Heart right ventricle (tissue), 16 donors: ENCODE measurements around the gene TMPRSS9. TPM values are rescaled to one million over a fixed set of nuclear protein-coding genes. Genes with fewer than 3 reads are reported as not detected.
A peak's percentile ranks its signal among the peaks of the same experiment; 100 is the strongest.

ENCODE experiments used
- ATAC-seq, 8 donors: fragments of 200-7000 bp; cut with Tn5 transposase; one replicate each; pipeline ENCODE4 v1.9.1; 2020; ENCODE audit warnings: mild to moderate bottlenecking in 8 of 8, moderate library complexity in 8 of 8, moderate number of reproducible peaks in 1 of 8
- DNase-seq, 2 donors: peaks; one replicate each; pipeline ENCODE4 v3.0.0-alpha.2; 2020
- H3K27ac ChIP-seq, 10 donors: fragments of 200-600 bp; sonication (generic) in 2 of 10; one replicate each; pipeline versions ENCODE4 v1.5.0 to v1.8.0; 2020 to 2022; ENCODE audit warnings: mild to moderate bottlenecking in 3 of 10
- H3K27me3 ChIP-seq, 7 donors: fragments of 200-600 bp; one replicate each; pipeline ENCODE4 v1.8.0; 2021 to 2022; ENCODE audit warnings: mild to moderate bottlenecking in 2 of 7
- H3K36me3 ChIP-seq, 9 donors: fragments of 200-600 bp; sonication (generic) in 1 of 9; one replicate each; pipeline versions ENCODE4 v1.5.0 to v1.8.0; 2020 to 2022; ENCODE audit warnings: mild to moderate bottlenecking in 2 of 9
- H3K4me1 ChIP-seq, 9 donors: fragments of 200-600 bp; sonication (generic) in 1 of 9; one replicate each; pipeline versions ENCODE4 v1.5.0 to v1.8.0; 2020 to 2022; ENCODE audit warnings: mild to moderate bottlenecking in 4 of 9
- H3K4me3 ChIP-seq, 10 donors: fragments of 200-600 bp; sonication (generic) in 2 of 10; one replicate each; pipeline versions ENCODE4 v1.5.0 to v1.8.0; 2020 to 2022; ENCODE audit warnings: mild to moderate bottlenecking in 7 of 10, moderate library complexity in 2 of 10
- H3K9me3 ChIP-seq, 11 donors: fragments of 200-600 bp in 10 of 11; sonication (generic) in 2 of 11; one replicate each; pipeline versions ENCODE4 v1.5.0 to v1.8.0; 2013 to 2022; ENCODE audit warnings: mild to moderate bottlenecking in 2 of 11, control low read depth in 1 of 11, moderate library complexity in 1 of 11
- CTCF ChIP-seq, 9 donors: fragments of 200-600 bp; sonication (generic) in 2 of 9; IDR thresholded peaks; one replicate each; pipeline versions ENCODE4 v1.5.0 to v1.8.0; 2021 to 2022; ENCODE audit warnings: antibody characterized with exemption in 9 of 9, mild to moderate bottlenecking in 5 of 9, moderate library complexity in 1 of 9
- WGBS, 2 donors: extraction: QIAGEN DNeasy Blood & Tissue Kit; methylation state at CpG; one replicate each; pipeline ENCODE4 v1.1.7; 2013; ENCODE audit warnings: inconsistent platforms in 1 of 2; 5-methylcytosine and 5-hydroxymethylcytosine counted together
- intact Hi-C, 10 donors: fragments of 100-400 bp; cut with DNase I; formaldehyde crosslinking; loops; one replicate each; pipeline versions ENCODE4 v1.11.1 to v1.14.2; 2022
- polyA plus RNA-seq, 2 donors: library from polyadenylated mRNA; stranded (reverse); fragments of 200-250 nt; gene quantifications; one replicate each; pipeline ENCODE4 v1.2.3, GENCODE V29; 2013
- total RNA-seq, 10 donors: library from RNA; stranded (reverse); fragmentation: NEBNext Ultra II Directional in 3 of 10; extraction: Animal tissue kit (Norgen Biotek cat#: 25700) in 3 of 10; gene quantifications; one replicate each; pipeline versions ENCODE4 v1.2.1 to v1.2.4, GENCODE V29; 2021 to 2023
- donor health status: Arrhythmogenic right ventricular cardiomyopathy.
- donor health status: ischemic (EF 13 %, LVEDD 7.1; RV severe dilation, severe dysfunction).
- donor health status: healthy with polysubstance abuse.
- donor health status: DM: no; HTN: yes; CAD: no.
- donor health status: DM: no; HTN: no; CAD: no.
- donor health status: ischemic (EF 25% LVEDD 6.9; RV normal size, moderate dysfunction).
- donor health status: ischemic (EF 25% LVEDD 5.7; RV mildly dilated, moderate dysfunction).
- donor health status: healthy.
- donor health status: DM: yes; HTN: yes; CAD: no.
- donor health status: Ischemic cardiomyopathy.
- donor health status: ischemic (EF 35%, LVEDD 5.7; RV mildly dilated, moderate dysfunction).
- donor health status: nonischemic (EF 11% LVEDD 7.7; RV severe dilation, severe dysfunction).
- donor health status: DM: yes; HTN: yes; CAD: no.
- donor health status: PGD.
- donor health status: ischemic (EF 29% LVEDD 5.4; RV normal size, mild dysfunction).
- donor health status: nonischemic (EF 23%, LVEDD 6.1; RV moderate dilation, normal function).

The TMPRSS9 gene
- total and polyA plus RNA-seq, 12 donors = 0.01 TPM; not detected in 11

GRCh38 chr19:2332341-2333026 lies 27.6 kb upstream of the TMPRSS9 start:
- Histone ChIP-seq H3K4me3 (no peak overlapping the region), H3K27ac (peak overlapping the region in 7 of 10 donors; percentile 7 to 59 (median 39)), H3K9me3 (no peaks in the 10 kb centered on the region), H3K36me3 (peaks cover 0 to 12% (median 0%) of the 10 kb centered on the region in 9 donors), H3K27me3 (no peaks in the 10 kb centered on the region), H3K4me1 (peaks cover 18 to 53% (median 41%) of the 10 kb centered on the region in 9 donors)
- no peak for TF ChIP-seq CTCF (IDR thresholded peaks at IDR 0.05)
- 56 to 65% methylated on average over 17 of the region's 17 CpGs for WGBS, 2 donors
- ATAC-seq (peak in 1 of 8 donors; percentile 32), DNase-seq (peak in 1 of 2 donors; percentile 38)
- intact Hi-C loops = no loop called here

GRCh38 chr19:2333027-2333806 lies 26.8 kb upstream of the TMPRSS9 start:
- no peaks in the 10 kb centered on the region for H3K27me3 ChIP-seq
- no peak overlapping the region for H3K4me3 ChIP-seq
- no peak for TF ChIP-seq CTCF (IDR thresholded peaks at IDR 0.05)
- peaks cover 15 to 48% (median 35%) of the 10 kb centered on the region in 9 donors for H3K4me1 ChIP-seq
- DNase-seq = no peak
- no peak for ATAC-seq
- H3K36me3 ChIP-seq = peaks cover 0 to 13% (median 0%) of the 10 kb centered on the region in 9 donors
- no peaks in the 10 kb centered on the region for H3K9me3 ChIP-seq
- intact Hi-C loops = no loop called here
- 78 to 82% methylated on average over 24 to 27 of the region's 27 CpGs for WGBS, 2 donors
- H3K27ac ChIP-seq = no peak overlapping the region

GRCh38 chr19:2333807-2334211 lies 26.3 kb upstream of the TMPRSS9 start:
- Histone ChIP-seq H3K4me1 (peaks cover 15 to 48% (median 35%) of the 10 kb centered on the region in 9 donors), H3K4me3 (no peak overlapping the region), H3K27me3 (no peaks in the 10 kb centered on the region), H3K27ac (no peak overlapping the region), H3K9me3 (no peaks in the 10 kb centered on the region), H3K36me3 (peaks cover 0 to 18% (median 0%) of the 10 kb centered on the region in 9 donors)
- TF ChIP-seq CTCF (IDR thresholded peaks at IDR 0.05) = peak in 1 of 9 donors; percentile 5
- DNase-seq = no peak
- intact Hi-C loops = no loop called here
- WGBS, 2 donors = 77 to 80% methylated on average over 11 of the region's 11 CpGs
- no peak for ATAC-seq

GRCh38 chr19:2334426-2334825 lies 25.6 kb upstream of the TMPRSS9 start:
- Histone ChIP-seq H3K27me3 (no peaks in the 10 kb centered on the region), H3K4me1 (peaks cover 14 to 42% (median 31%) of the 10 kb centered on the region in 9 donors), H3K27ac (no peak overlapping the region), H3K4me3 (no peak overlapping the region), H3K36me3 (peaks cover 0 to 23% (median 0%) of the 10 kb centered on the region in 9 donors), H3K9me3 (no peaks in the 10 kb centered on the region)
- ATAC-seq = no peak
- WGBS, 2 donors = 96 to 97% methylated on average over 27 of the region's 27 CpGs
- DNase-seq = no peak
- intact Hi-C loops = no loop called here
- TF ChIP-seq CTCF (IDR thresholded peaks at IDR 0.05) = no peak
